ENCODE data around the gene HES3.
A peak's percentile ranks its signal among the peaks of the same experiment; 100 is the strongest.

The HES3 gene

GRCh38 chr1:6246497-6247467 lies 2.8 kb downstream of the HES3 start:
- peak; percentile 87 for DNase-seq

GRCh38 chr1:6247651-6248050 lies 3.7 kb downstream of the HES3 start:
- no peak for DNase-seq

DNA sequence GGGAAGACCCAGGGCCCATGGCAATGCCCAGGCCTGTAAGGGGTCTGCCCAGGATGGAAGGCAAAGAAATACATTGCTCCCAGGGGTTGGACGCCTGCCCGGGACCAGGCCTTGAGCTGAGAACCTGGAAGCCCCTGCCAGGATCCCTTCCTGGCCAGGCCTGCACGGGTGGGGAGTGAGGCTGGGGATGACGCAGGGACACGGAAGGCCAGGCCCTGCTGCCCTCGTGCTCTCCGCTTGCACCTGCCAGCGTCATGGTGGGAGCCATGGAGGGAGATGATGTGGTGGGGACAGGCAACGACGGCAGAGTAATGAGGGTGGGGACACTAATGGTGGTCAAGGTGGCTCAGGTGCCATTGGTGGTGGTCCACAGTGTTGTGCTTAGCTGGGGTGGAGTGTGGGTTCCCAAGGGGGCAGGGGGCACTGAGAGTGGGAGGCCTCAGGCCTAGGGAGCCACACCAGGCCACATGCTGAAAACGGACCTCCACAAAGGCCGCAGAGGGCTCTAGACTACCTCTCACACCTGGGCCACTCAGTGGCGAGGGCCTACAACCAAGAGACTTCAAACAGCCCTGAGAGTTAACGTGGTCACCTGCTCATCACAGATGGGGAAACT lies 4.3 kb downstream of the HES3 start:
- DNase-seq, result no peak

DNA sequence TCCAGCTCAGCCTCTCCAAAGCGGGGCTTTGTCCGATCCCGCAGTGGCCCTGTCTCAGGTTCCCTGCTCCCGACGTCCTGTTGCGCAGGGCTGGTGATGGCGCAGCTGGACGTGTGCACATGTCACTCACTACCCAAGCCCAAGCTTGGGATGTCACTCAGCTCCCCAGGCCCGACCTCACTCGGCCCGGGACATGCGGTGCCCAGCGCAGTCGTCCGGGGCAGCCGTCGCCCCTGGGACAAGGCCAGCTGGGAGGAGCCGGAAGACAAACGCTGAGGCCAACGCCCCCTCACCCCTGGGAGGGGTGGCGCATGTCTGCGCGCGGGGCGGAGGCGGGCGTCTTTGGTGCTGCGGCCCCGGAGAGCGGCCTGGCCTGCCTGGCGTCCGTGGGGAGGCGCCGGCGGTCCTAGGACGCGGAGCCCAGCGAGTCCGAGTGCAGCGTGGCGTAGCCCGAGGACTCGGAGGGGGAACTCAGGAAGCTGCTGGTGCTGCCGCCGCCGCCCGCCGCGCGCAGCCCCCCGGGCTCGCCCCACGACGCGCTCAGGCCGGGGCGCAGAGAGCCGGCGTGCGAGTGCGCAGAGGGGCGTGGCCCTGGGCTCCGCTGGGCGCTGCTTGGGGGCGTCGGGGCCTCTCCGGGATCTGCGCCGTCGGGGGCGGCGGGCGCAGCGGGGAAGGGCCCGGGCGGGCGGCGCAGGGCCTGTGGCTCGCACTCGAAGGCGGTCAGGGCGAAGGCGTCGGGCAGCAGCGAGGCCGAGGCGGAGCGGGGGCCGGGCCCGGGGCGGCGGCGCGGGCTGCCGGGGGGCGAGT lies 5.2 kb downstream of the HES3 start:
- DNase-seq, result peak; percentile 51

DNA sequence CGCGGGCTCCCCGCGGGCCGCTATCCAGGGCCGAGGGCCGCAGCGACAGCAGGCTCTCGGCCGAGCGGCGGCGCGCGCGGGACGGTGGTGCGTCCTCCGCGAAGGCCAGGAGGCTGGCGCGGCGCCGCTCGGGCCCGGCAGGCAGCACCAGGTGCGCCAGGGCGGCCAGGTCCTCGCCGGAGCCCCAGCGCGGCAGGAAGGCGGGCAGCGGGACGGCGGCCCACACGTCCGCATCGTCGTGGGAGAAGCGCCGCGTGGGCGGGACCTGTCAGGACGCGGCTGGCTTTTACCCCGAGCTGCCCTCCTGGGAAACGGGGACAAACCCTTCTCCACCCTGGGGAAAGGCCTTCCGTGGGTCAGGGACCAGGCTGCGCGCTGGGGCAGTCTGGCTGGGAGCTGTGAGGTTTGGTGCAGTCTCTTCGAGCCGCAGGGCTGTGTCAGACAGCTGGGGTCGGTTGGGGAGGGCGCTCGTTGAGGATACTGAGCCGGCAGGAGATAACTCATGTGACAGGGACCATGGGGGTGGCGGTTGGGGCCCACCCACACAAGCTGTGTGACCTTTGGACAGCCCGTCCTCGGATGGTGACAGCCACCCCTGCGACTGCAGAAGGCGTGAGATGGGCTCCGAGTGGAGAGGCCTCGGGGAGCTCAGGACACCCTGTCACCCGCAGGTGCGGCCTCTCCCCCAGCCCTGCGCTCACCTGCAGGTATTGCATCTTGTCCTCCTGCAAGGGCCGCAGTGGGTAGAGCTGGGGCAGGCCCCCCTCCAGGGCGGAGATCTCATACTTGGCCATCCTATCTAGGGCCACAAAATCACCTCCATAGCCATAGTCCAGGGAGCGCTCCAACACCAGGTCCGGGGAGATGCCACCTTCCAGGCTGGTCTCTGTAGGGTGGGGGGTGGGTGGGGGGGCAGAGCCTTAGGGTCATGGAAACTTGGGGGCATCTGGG lies 6.0 kb downstream of the HES3 start:
- no peak for DNase-seq

GRCh38 chr1:6251233-6251632 lies 7.3 kb downstream of the HES3 start:
- no peak for DNase-seq

GRCh38 chr1:6251681-6252373 lies 7.8 kb downstream of the HES3 start:
- no peak for DNase-seq

GRCh38 chr1:6252374-6252710 lies 8.4 kb downstream of the HES3 start:
- DNase-seq, result no peak

DNA sequence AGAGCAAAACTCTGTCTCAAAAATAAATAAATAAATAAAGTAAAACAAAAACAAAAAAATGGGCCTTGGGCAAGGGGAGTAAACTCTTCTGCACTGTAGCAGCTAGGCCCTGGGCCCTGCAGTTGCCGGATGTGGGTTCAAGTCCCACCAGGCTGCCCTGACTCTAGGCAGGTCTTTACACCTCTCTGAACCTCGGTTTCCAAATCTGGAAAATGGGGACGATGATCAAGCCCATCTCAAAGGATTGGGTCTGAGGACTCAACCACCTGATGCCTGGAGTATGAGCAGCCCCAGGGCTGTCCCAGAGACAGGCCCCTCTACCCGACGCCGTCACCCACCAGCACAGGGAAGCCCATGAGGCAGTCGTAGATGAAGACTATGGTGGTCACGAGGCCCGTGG lies 9.4 kb downstream of the HES3 start:
- no peak for DNase-seq

DNA sequence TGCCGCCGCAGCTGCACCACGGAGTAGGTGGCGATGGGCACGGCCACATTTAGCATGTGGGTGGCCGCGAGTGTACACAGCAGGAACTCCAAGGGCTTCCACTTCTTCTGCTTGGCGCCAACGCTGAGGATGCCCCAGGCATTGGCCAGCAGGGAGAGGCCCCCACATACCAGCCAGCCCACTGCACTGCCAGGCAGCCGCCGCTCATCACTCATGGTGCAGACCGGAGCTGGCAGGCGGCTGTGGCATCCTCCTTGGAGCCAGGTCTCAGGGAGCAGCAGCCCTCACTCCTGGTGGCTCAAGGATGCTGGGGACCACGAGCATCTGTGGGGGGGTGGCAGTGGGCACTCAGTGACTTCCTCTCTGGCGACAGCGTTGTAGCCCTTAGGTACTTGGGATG lies 10.7 kb downstream of the HES3 start:
- no peak for DNase-seq

DNA sequence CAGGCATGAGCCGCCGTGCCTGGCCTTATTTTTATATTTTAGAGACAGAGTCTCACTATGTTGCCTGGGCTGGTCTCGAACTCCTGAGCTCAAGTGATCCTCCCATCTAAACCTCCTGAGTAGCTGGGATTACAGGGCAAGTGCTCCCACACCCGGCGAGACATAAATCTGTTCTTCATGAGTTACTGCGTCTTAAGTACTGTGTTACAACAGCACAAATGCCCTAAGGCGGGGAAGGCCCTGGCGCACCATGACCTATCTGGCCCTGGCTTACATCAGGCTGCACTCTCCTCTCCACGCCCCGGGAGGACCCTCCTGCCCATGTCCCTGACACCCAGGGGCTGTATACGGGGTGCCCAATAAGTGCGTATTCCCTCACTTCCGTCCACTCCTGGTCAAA lies 12.7 kb downstream of the HES3 start:
- DNase-seq, result no peak

DNA sequence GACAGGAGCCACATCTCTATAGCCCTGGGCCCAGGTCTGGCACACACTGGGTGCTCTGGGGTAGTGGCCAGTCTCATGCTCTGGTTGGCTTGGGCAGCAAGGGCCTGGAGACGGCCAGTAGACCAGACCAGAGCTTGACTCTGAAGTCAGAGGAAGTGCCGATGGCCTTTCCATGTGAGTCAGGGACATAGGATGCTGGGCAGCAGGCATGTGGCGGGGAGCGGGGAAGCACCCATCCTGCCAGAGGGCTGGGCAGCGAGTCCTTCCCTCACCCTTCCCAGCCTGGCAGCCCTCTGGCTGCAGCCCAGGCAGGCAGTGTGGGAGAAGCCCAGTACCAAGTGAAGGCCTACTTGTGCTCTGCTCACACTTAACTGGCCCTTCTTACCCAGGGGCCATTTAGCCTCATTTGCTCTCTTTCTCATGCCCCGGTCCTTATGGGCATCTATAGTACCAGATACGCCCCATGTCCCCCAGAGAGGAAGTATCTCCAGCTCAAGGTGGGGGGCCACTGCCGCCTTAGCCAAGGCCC lies 13.6 kb downstream of the HES3 start:
- DNase-seq, result no peak

- DNase-seq, result no peak
These were observed 14.7 kb downstream of the HES3 start for GRCh38 chr1:6258675-6259074.

- peak; percentile 80 for DNase-seq
These were observed 15.7 kb downstream of the HES3 start for GRCh38 chr1:6259491-6260362.

DNA sequence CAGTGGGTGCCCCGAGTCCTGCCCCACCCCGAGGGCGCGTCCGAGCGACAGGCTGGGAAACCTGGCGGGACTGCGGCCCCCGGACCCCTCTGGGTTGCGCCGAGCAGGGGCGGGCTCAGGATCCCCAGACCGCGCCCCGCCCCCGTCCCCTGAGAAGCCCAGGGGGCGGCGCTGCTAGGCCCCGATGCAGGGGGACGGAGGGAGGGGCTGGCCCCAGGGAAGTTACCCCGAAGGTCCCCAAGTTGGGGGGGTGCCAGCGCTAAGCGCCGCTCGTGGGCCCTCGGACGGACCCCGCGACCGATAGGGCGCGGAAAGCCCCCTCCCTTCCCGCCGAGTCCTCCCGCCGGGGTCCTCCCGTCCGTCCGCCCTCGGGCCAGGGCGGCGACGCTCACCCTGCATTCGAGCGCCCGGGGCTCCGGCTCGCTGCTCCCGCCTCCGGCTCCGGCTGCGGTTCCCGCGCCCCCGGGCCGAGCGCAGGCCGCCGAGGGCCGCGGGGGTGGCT lies 16.5 kb downstream of the HES3 start:
- DNase-seq, result no peak

- peak; percentile 70 for DNase-seq
These were observed 17.1 kb downstream of the HES3 start, which contains the start of gene GPR153 for GRCh38 chr1:6260961-6261614. GPR153 (minus strand) TSS chr1:6261098; CDS start chr1:6254905, 6,193 bp downstream.

DNA sequence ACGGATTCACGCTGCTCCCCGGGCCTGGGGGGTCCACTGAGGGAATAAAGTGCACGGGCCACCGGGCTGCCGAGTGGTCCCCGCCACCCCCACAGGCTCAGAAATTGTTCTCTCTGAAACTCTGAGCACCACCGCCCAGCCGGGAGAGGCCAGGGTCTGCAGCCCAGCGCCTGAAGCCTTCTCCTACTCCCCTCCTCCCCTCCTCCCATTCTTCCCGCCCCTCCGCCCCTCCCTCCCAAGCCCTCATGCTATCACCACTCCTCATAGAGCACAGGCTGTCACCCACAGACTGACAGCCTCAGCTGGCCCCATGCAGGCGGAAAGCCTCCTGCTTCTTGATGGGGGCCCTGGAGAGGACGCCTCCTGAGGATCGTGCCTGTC lies 17.6 kb downstream of the HES3 start:
- peak; percentile 77 for DNase-seq

- peak; percentile 93 for DNase-seq
These were observed 18.8 kb downstream of the HES3 start for GRCh38 chr1:6262555-6263420.

DNA sequence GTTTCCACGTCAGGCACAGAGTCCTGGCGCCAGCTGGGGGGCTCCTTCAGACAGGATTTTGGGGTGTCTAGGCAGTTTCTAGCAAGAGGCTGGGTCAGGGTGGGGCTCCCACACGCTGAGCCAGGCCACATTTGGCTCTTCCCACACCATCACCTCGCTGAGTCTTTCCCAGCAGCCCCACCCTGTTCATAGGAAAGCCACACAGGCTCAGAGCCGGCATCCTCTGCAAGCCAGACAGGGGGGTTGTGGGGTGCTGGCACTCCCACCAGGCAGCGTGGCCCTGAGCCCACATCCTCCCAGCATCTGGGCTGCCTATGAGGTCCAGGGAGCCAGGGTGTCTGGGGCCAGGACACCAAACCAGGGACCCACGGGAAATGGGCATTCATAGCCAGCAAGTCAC lies 19.7 kb downstream of the HES3 start:
- peak; percentile 49 for DNase-seq

Measured in right hindlimb (tissue), 1 donor.